Activated CD8-positive, alpha-beta T cell treated with anti-CD3 and anti-CD28 coated beads, Interleukin-2, amount 10 ng/mL, durations not matched to agents 7 days and 5 days (primary cell): ENCODE data around the gene VCAM1. TPM values are rescaled to one million over a fixed set of nuclear protein-coding genes. Genes with fewer than 3 reads are reported as not detected.
"Not testable (repeated sequence)": the region's sequence is repeated elsewhere in the genome, so short reads cannot be mapped to it uniquely, and the experiment has no call there.

Experiments
- ATAC-seq: fragments of 150-1000 bp; cut with Tn5 transposase; one replicate; pipeline ENCODE4 v1.10.0; 2021; ENCODE audit warnings: moderate library complexity
- CTCF ChIA-PET: fragments of 350-600 bp; sonication (Branson Sonifier 250); formaldehyde crosslinking; loops from one replicate; lab custom pipeline; 2021; ENCODE audit warnings: antibody characterized with exemption; lab: Charles Lee
- POLR2A ChIA-PET: fragments of 350-600 bp; sonication (Branson Sonifier 250); formaldehyde crosslinking; loops from one replicate; lab custom pipeline; 2021; ENCODE audit warnings: antibody characterized with exemption; lab: Charles Lee
- DNase-seq: peaks from one replicate; pipeline ENCODE4 v3.0.0-alpha.2; 2020
- H3K27ac Mint-ChIP-seq: one replicate; pipeline ENCODE4 v1.8.0; 2021; ENCODE audit warnings: mild to moderate bottlenecking, mixed read lengths
- H3K27me3 Mint-ChIP-seq: one replicate; pipeline ENCODE4 v1.8.0; 2021; ENCODE audit warnings: low read depth, mixed read lengths
- H3K36me3 Mint-ChIP-seq: one replicate; pipeline ENCODE4 v1.8.0; 2021; ENCODE audit warnings: low read depth, mixed read lengths
- H3K4me1 Mint-ChIP-seq: one replicate; pipeline ENCODE4 v1.8.0; 2021; ENCODE audit warnings: low read depth, mixed read lengths
- H3K4me3 Mint-ChIP-seq: one replicate; pipeline ENCODE4 v1.8.0; 2021; ENCODE audit warnings: mild to moderate bottlenecking, mixed read lengths
- H3K9me3 Mint-ChIP-seq: one replicate; pipeline ENCODE4 v1.8.0; 2022; ENCODE audit warnings: mixed read lengths; ENCODE audit not compliant: insufficient read depth
- total RNA-seq, 2 experiments: library from RNA; stranded (reverse); gene quantifications; one replicate each; pipeline ENCODE4 v1.2.3, GENCODE V29; 2021

The VCAM1 gene
- total RNA-seq, 2 experiments from 2014 or later: 0.08 to 0.11 TPM

DNA sequence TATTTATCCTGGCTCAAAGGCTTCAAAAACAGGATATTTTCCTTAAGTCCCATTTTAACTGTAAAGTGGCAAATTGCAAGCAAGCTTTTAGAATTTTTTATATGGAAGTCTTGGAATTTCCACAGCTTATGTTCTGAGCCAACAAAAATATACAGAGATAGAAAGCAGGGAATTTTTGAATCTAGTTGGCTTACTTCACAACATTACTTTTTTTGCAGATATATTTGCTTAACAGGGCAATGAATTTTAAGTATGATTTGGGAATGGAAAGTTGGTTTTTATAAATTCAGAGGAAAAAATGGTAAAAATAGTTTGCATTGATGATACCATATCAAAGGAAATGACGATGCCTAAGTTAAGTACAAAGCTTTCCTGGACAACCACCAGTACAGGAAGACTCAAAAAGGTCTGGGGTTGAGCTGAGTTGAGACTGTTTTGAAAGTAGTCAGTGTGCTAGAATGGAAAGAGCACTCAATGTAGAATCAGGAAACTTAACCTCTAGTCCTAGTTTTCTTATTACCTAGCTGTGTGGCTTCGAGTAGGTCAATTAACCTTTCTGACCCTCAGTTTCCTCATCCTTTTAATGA lies 11.0 kb upstream of the VCAM1 start:
- Mint-ChIP-seq H3K27me3 (peaks cover 17% of the 10 kb centered on the region), H3K36me3 (peaks cover 19% of the 10 kb centered on the region), H3K9me3 (peaks cover 7% of the 10 kb centered on the region), H3K4me3 (no peak overlapping the region), H3K27ac (no peak overlapping the region), H3K4me1 (peaks cover 41% of the 10 kb centered on the region)
- ChIA-PET POLR2A (interaction anchor here (0.6 kb wide), 1 partner anchor 471 kb away, joined by 3 read pairs; no protein-coding TSS in a partner anchor), CTCF (interaction anchor here (1.1 kb wide), 1 partner anchor 94 kb away, joined by 5 read pairs; no protein-coding TSS in a partner anchor)
- DNase-seq: no peak
- ATAC-seq: peak; percentile 38

- ChIA-PET POLR2A (no interaction called here), CTCF (interaction anchor here (0.9 kb wide), 1 partner anchor 945 kb away, joined by 3 read pairs; no protein-coding TSS in a partner anchor)
- H3K4me3 Mint-ChIP-seq: no peak overlapping the region
- H3K9me3 Mint-ChIP-seq: peaks cover 7% of the 10 kb centered on the region
- ATAC-seq (no peak), DNase-seq (no peak)
- H3K27me3 Mint-ChIP-seq: peaks cover 4% of the 10 kb centered on the region
- H3K27ac Mint-ChIP-seq: no peak overlapping the region
- H3K4me1 Mint-ChIP-seq: peaks cover 48% of the 10 kb centered on the region
- H3K36me3 Mint-ChIP-seq: peaks cover 19% of the 10 kb centered on the region
Measured at GRCh38 chr1:100710906-100711682, 8.4 kb upstream of the VCAM1 start.

- DNase-seq (peak; percentile 88), ATAC-seq (peak; percentile 91)
- Mint-ChIP-seq H3K36me3 (peaks cover 19% of the 10 kb centered on the region), H3K4me3 (peak overlapping the region; percentile 30), H3K4me1 (peaks cover 46% of the 10 kb centered on the region), H3K27ac (peak overlapping the region; percentile 75)
- CTCF ChIA-PET: interaction anchor here (1.1 to 1.5 kb wide), 4 partner anchors 10 to 597 kb away, joined by 3 to 5 read pairs (median 4); no protein-coding TSS in a partner anchor
- POLR2A ChIA-PET, H3K27me3 Mint-ChIP-seq, H3K9me3 Mint-ChIP-seq: not testable (repeated sequence)
Measured at GRCh38 chr1:100713027-100713426, 6.5 kb upstream of the VCAM1 start.

- POLR2A ChIA-PET: no interaction called here
- Mint-ChIP-seq H3K9me3 (peaks cover 7% of the 10 kb centered on the region), H3K27ac (peak overlapping the region; percentile 75), H3K27me3 (peaks cover 4% of the 10 kb centered on the region), H3K4me1 (peaks cover 40% of the 10 kb centered on the region), H3K36me3 (peaks cover 19% of the 10 kb centered on the region), H3K4me3 (no peak overlapping the region)
- CTCF ChIA-PET: interaction anchor here (1.1 to 1.5 kb wide), 4 partner anchors 10 to 596 kb away, joined by 3 to 5 read pairs (median 4); no protein-coding TSS in a partner anchor
- DNase-seq (no peak), ATAC-seq (peak; percentile 9)
Measured at GRCh38 chr1:100713626-100714025, 5.9 kb upstream of the VCAM1 start.

DNA sequence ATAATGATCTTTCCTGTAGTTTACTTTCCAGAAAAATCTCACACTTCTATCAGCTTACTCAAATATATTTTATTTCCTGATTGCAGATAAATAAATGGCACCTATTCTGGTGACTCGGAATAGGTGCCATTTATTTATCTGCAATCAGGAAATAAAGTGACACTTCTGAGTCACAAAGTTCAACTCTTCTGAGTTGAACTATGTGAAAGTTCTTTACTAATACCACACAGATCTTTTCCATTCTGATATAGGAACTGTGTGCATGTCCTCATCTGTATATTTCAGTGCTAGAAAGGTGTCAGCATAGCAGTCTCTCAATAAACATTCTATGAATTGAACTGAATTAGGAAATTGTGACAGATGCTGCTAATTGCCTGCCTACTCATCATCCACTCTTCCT lies 4.9 kb upstream of the VCAM1 start:
- no peak for DNase-seq
- no peak for ATAC-seq

DNA sequence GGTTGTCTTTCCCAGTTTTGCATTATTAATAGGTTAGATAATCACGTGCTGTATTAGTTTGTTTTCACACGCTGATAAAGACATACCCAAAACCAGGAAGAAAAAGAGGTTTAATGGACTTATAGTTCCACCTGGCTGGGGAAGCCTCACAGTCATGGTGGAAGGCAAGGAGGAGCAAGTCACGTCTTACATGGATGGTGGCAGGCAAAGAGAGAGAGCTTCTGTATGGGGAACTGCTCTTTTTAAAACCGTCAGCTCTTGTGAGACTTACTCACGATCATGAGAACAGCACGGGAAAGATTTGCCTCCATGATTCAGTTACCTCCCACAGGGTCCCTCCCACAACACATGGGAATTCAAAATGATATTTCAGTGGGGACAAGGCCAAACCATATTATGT lies 2.3 kb upstream of the VCAM1 start:
- DNase-seq (no peak), ATAC-seq (no peak)
- CTCF ChIA-PET: interaction anchor here (1.7 to 1.8 kb wide), 2 partner anchors 17 to 174 kb away, joined by 5 to 6 read pairs; no protein-coding TSS in a partner anchor
- H3K36me3 Mint-ChIP-seq: peaks cover 8% of the 10 kb centered on the region
- H3K4me1 Mint-ChIP-seq: peaks cover 23% of the 10 kb centered on the region
- no peak overlapping the region for H3K4me3 Mint-ChIP-seq
- H3K27me3 Mint-ChIP-seq: peaks cover 14% of the 10 kb centered on the region
- no peak overlapping the region for H3K27ac Mint-ChIP-seq
- POLR2A ChIA-PET: interaction anchor here (0.8 kb wide), 1 partner anchor 10 kb away, joined by 3 read pairs; no protein-coding TSS in a partner anchor
- peaks cover under 1% of the 10 kb centered on the region for H3K9me3 Mint-ChIP-seq

More for the DNA sequence above, 4.9 kb upstream of the VCAM1 start:
- peaks cover 19% of the 10 kb centered on the region for H3K36me3 Mint-ChIP-seq
- H3K4me1 Mint-ChIP-seq: peaks cover 35% of the 10 kb centered on the region
- POLR2A ChIA-PET: no interaction called here
- no peak overlapping the region for H3K4me3 Mint-ChIP-seq
- peaks cover 7% of the 10 kb centered on the region for H3K9me3 Mint-ChIP-seq
- CTCF ChIA-PET: no interaction called here
- peaks cover 7% of the 10 kb centered on the region for H3K27me3 Mint-ChIP-seq
- no peak overlapping the region for H3K27ac Mint-ChIP-seq

DNA sequence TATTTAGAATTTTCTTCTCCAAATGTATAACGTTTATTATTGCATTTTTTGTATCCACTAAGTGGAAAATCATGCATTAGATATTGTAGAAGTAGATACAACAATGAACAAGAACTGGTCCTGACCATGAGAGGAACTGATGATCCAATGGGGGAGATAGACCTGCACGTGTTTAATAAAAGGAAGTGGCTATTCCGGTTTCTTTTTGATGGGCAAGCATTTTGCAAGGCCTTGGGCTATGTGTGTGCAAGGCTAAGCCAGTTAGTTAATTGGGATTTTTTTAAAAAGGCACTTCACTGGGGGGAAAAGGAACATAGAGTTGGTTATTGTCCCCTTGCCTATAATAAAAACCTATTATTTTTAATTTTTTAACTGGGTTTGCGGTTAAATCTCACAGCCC lies 961 bp upstream of the VCAM1 start:
- DNase-seq (no peak), ATAC-seq (no peak)
- Mint-ChIP-seq H3K9me3 (no peaks in the 10 kb centered on the region), H3K4me3 (no peak overlapping the region), H3K4me1 (peaks cover 9% of the 10 kb centered on the region), H3K27ac (no peak overlapping the region), H3K36me3 (no peaks in the 10 kb centered on the region), H3K27me3 (peaks cover 22% of the 10 kb centered on the region)
- CTCF ChIA-PET: no interaction called here
- POLR2A ChIA-PET: no interaction called here

GRCh38 chr1:100720101-100720500 lies 559 bp downstream of the VCAM1 start:
- no peaks in the 10 kb centered on the region for H3K9me3 Mint-ChIP-seq
- H3K36me3 Mint-ChIP-seq: no peaks in the 10 kb centered on the region
- peaks cover 2% of the 10 kb centered on the region for H3K4me1 Mint-ChIP-seq
- DNase-seq (no peak), ATAC-seq (no peak)
- H3K27me3 Mint-ChIP-seq: peaks cover 28% of the 10 kb centered on the region
- no peak overlapping the region for H3K27ac Mint-ChIP-seq
- no peak overlapping the region for H3K4me3 Mint-ChIP-seq
- CTCF ChIA-PET: interaction anchor here (1.1 to 1.2 kb wide), 2 partner anchors 14 to 147 kb away, joined by 3 to 4 read pairs; no protein-coding TSS in a partner anchor
- POLR2A ChIA-PET: no interaction called here

DNA sequence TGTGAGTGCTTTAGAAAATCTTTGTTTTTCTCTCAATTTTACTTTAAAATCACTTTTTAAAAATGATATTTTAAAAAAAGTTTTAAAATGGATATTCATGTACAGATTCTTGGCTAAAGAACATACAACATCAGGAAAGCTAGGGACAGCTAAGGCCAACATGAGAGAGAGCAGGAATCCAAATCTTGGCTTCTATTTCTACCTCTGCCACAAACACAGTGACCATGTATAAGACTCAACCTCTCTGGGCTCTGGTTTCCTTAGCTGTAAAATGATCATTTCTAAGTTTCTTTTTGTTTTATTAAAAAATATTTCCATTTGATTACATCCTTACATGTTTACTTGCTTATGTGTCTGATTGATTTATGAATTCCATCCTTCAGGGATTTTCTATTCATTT lies 1.2 kb downstream of the VCAM1 start:
- ATAC-seq: no peak
- DNase-seq: no peak
- Mint-ChIP-seq H3K4me1 (peaks cover 2% of the 10 kb centered on the region), H3K27ac (no peak overlapping the region), H3K9me3 (no peaks in the 10 kb centered on the region), H3K4me3 (no peak overlapping the region), H3K27me3 (peaks cover 30% of the 10 kb centered on the region), H3K36me3 (no peaks in the 10 kb centered on the region)
- POLR2A ChIA-PET: interaction anchor here (0.6 kb wide), 1 partner anchor 29 kb away, joined by 3 read pairs; no protein-coding TSS in a partner anchor
- CTCF ChIA-PET: interaction anchor here (1.1 kb wide), 1 partner anchor 13 kb away, joined by 4 read pairs; no protein-coding TSS in a partner anchor

DNA sequence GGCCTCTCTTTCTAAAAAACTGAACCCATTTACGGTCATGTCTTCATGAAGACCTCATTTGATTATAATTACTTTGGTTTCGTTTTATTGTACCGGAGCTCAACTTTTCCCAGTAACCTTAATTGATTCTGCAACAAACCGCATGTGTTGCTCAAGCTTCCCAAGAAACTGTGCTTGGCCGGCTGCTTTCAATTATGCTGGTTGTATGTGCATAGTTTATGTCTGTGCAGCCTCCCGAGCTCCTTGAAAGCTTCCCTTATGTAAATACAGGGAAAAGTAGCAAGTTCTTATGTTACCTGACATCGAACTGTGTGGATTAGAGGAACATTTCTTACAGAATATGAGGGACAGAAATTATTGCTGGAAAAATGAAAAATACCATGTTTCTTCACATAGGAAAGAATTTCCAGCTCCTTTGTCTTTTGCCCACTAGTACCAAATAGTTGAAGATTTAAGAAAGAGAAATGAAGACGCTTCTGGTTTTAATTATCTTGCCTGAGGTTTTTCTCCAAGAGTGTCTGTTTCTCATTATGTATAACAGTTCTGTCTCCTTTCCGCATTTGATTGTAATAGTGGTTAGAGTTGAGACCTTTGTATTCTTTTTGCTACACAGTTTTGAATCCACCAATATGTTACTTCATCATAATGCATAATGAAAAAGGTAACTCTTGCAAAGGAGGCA lies 2.1 kb downstream of the VCAM1 start:
- no peak for ATAC-seq
- H3K27me3 Mint-ChIP-seq: peaks cover 38% of the 10 kb centered on the region
- POLR2A ChIA-PET: interaction anchor here (0.6 kb wide), 1 partner anchor 28 kb away, joined by 3 read pairs; no protein-coding TSS in a partner anchor
- no peak overlapping the region for H3K4me3 Mint-ChIP-seq
- H3K4me1 Mint-ChIP-seq: peaks cover 2% of the 10 kb centered on the region
- no peak overlapping the region for H3K27ac Mint-ChIP-seq
- H3K36me3 Mint-ChIP-seq: no peaks in the 10 kb centered on the region
- CTCF ChIA-PET: no interaction called here
- H3K9me3 Mint-ChIP-seq: no peaks in the 10 kb centered on the region
- DNase-seq: no peak

DNA sequence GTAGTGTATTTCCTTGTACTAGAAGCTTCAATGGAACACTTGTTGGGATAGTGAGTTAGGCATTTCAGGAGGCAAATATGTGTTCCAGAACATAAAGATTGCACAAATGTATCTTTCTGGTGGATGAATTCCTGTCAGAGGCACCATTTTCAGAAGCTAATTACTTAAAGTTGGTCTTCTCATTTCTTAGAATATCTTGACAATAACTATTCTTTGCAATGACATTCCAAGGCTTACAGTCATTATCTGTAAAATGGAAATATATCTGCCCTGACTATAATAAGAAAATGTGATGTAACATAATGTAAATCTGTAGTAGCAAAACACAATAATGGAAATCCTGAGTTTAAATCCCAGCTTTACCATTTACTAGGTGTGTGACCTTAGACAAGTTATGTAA lies 2.7 kb downstream of the VCAM1 start:
- Mint-ChIP-seq H3K27ac (no peak overlapping the region), H3K27me3 (peaks cover 38% of the 10 kb centered on the region), H3K9me3 (no peaks in the 10 kb centered on the region), H3K4me1 (peaks cover 2% of the 10 kb centered on the region), H3K4me3 (no peak overlapping the region), H3K36me3 (no peaks in the 10 kb centered on the region)
- CTCF ChIA-PET: no interaction called here
- POLR2A ChIA-PET: no interaction called here
- no peak for ATAC-seq
- no peak for DNase-seq
